HG03442 (cell line): Measurements from ENCODE around the gene VSTM2L.

Experiments used
- ATAC-seq: cut with Tn5 transposase; IDR thresholded peaks from one replicate; pipeline ENCODE4 v1.9.1; 2021; ENCODE audit warnings: mild to moderate bottlenecking, moderate library complexity; ENCODE audit not compliant: unreplicated experiment

The VSTM2L gene

GRCh38 chr20:37899105-37900045, 3.6 kb upstream of the VSTM2L start:
- no peak for ATAC-seq

GRCh38 chr20:37901240-37901639, 1.7 kb upstream of the VSTM2L start:
- no peak for ATAC-seq

- no peak for ATAC-seq
These were observed 1.0 kb upstream of the VSTM2L start for GRCh38 chr20:37901654-37902503.

- ATAC-seq = no peak
These were observed 535 bp downstream of the VSTM2L start for GRCh38 chr20:37903317-37904007.

GRCh38 chr20:37904008-37904642, 1.2 kb downstream of the VSTM2L start:
- no peak for ATAC-seq

GRCh38 chr20:37904845-37905373, 2.0 kb downstream of the VSTM2L start:
- no peak for ATAC-seq

GRCh38 chr20:37905671-37906613, 3.0 kb downstream of the VSTM2L start:
- no peak for ATAC-seq

GRCh38 chr20:37907330-37907676, 4.4 kb downstream of the VSTM2L start:
- ATAC-seq = no peak

GRCh38 chr20:37907677-37908401, 4.9 kb downstream of the VSTM2L start:
- no peak for ATAC-seq

GRCh38 chr20:37911261-37911660, 8.3 kb downstream of the VSTM2L start:
- ATAC-seq = no peak

GRCh38 chr20:37911838-37912281, 8.9 kb downstream of the VSTM2L start:
- no peak for ATAC-seq

- no peak for ATAC-seq
These were observed 9.9 kb downstream of the VSTM2L start for GRCh38 chr20:37912874-37913273.

- no peak for ATAC-seq
These were observed 10.8 kb downstream of the VSTM2L start for GRCh38 chr20:37913567-37914366.

- no peak for ATAC-seq
These were observed 11.4 kb downstream of the VSTM2L start for GRCh38 chr20:37914367-37914671.

GRCh38 chr20:37914672-37915433, 11.9 kb downstream of the VSTM2L start:
- no peak for ATAC-seq

- no peak for ATAC-seq
These were observed 12.5 kb downstream of the VSTM2L start for GRCh38 chr20:37915434-37915787.

- ATAC-seq = no peak
These were observed 13.1 kb downstream of the VSTM2L start for GRCh38 chr20:37915800-37916570.
